ENCODE measurements around the gene PRKD1. TPM values are rescaled to one million over a fixed set of nuclear protein-coding genes. Genes with fewer than 3 reads are reported as not detected.

Gene PRKD1
- total RNA-seq, 1 donor from 2014 or later = 13.5 TPM

- Mint-ChIP-seq H3K4me3 (peak overlapping the region; percentile 18), H3K27me3 (ENCODE audit: low read depth) (no peaks in the 10 kb centered on the region), H3K9me3 (no peaks in the 10 kb centered on the region), H3K4me1 (peaks cover 39% of the 10 kb centered on the region), H3K36me3 (ENCODE audit: low read depth) (no peaks in the 10 kb centered on the region), H3K27ac (ENCODE audit: unreplicated experiment) (peak overlapping the region; percentile 63)
- DNase-seq (ENCODE audit: low read depth, low spot score) = no peak
- TF ChIP-seq CTCF (conservative IDR thresholded peaks at IDR 0.05) = no peak
These were observed 105.8 kb downstream of the PRKD1 start for GRCh38 chr14:29821661-29822429.

- Mint-ChIP-seq H3K36me3 (ENCODE audit: low read depth) (no peaks in the 10 kb centered on the region), H3K4me1 (peaks cover 39% of the 10 kb centered on the region), H3K4me3 (peak overlapping the region; percentile 18), H3K27me3 (ENCODE audit: low read depth) (no peaks in the 10 kb centered on the region), H3K9me3 (no peaks in the 10 kb centered on the region), H3K27ac (ENCODE audit: unreplicated experiment) (peak overlapping the region; percentile 63)
- no peak for DNase-seq (ENCODE audit: low read depth, low spot score)
- no peak for TF ChIP-seq CTCF (conservative IDR thresholded peaks at IDR 0.05)
These were observed 106.4 kb downstream of the PRKD1 start for GRCh38 chr14:29821242-29821641.

- DNase-seq (ENCODE audit: low read depth, low spot score) = no peak
- no peak for TF ChIP-seq CTCF (conservative IDR thresholded peaks at IDR 0.05)
- Mint-ChIP-seq H3K27me3 (ENCODE audit: low read depth) (no peaks in the 10 kb centered on the region), H3K36me3 (ENCODE audit: low read depth) (no peaks in the 10 kb centered on the region), H3K4me3 (no peak overlapping the region), H3K9me3 (no peaks in the 10 kb centered on the region), H3K27ac (ENCODE audit: unreplicated experiment) (no peak overlapping the region), H3K4me1 (peaks cover 39% of the 10 kb centered on the region)
These were observed 106.9 kb downstream of the PRKD1 start for GRCh38 chr14:29820785-29821184.

GRCh38 chr14:29817767-29818405, 109.8 kb downstream of the PRKD1 start:
- Mint-ChIP-seq H3K36me3 (ENCODE audit: low read depth) (peaks cover 3% of the 10 kb centered on the region), H3K4me1 (peaks cover 22% of the 10 kb centered on the region), H3K27ac (ENCODE audit: unreplicated experiment) (no peak overlapping the region), H3K27me3 (ENCODE audit: low read depth) (no peaks in the 10 kb centered on the region), H3K9me3 (no peaks in the 10 kb centered on the region), H3K4me3 (no peak overlapping the region)
- TF ChIP-seq CTCF (conservative IDR thresholded peaks at IDR 0.05) = no peak
- DNase-seq (ENCODE audit: low read depth, low spot score) = no peak

- Mint-ChIP-seq H3K27me3 (ENCODE audit: low read depth) (no peaks in the 10 kb centered on the region), H3K9me3 (no peaks in the 10 kb centered on the region), H3K27ac (ENCODE audit: unreplicated experiment) (no peak overlapping the region), H3K4me1 (no peaks in the 10 kb centered on the region), H3K36me3 (ENCODE audit: low read depth) (peaks cover 6% of the 10 kb centered on the region), H3K4me3 (no peak overlapping the region)
- no peak for DNase-seq (ENCODE audit: low read depth, low spot score)
- TF ChIP-seq CTCF (conservative IDR thresholded peaks at IDR 0.05) = no peak
These were observed 112.5 kb downstream of the PRKD1 start for GRCh38 chr14:29815016-29815674.

Measured in neural crest cell (in vitro differentiated cells).